Testis (tissue), 2 donors: ENCODE results near the gene TTLL5.

Experiments used
- CTCF ChIP-seq, 3 experiments: fragments of 450-650 bp in 2 of 3; fragments of 200-600 bp in 1 of 3; sonication (generic) in 1 of 3; IDR thresholded peaks; one replicate each; pipeline ENCODE4 v1.5.1; 2016 to 2019; ENCODE audit warnings: antibody characterized with exemption in 3 of 3, mild to moderate bottlenecking in 2 of 3, moderate library complexity in 1 of 3
- POLR2A ChIP-seq: fragments of 450-650 bp; IDR thresholded peaks from one replicate; pipeline ENCODE4 v1.6.1; 2017; ENCODE audit warnings: antibody characterized with exemption, mild to moderate bottlenecking, moderate library complexity

DNA sequence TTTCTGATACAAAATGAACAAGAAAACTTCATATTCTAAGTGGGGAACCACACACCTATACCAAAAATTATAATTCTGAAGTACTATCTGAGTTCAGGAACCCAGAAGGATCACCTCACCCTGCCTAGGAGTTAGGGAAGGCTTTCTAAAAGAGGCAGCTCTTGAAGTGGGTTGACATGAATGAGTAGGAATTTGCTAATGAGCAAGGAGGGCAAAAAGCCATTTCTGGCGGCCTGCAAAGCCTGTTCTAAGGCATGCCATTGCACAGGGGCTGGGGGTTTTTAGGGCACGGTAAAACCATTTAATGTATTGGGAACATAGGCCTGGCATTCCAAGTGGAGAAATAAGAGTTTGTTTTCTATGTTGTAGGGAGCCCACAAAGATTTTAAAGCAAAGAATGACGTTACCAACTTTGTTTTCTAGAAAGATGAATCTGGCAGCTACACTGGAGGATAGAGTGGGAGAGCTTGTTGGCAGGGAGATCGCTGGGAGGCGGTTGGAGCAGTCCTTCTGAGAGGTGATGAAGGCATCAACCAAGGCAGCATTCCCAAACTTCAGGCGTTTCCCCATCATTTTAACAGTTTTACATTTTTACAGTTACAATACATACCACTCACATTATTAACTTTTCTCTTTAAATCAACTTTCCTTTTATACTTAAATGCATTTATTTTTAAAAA lies 338.6 kb downstream of the TTLL5 start:
- TF ChIP-seq POLR2A, result no peak
- TF ChIP-seq CTCF (IDR thresholded peaks at IDR 0.05), result no peak
